ENCODE data around the gene HOXC13. TPM values are rescaled to one million over a fixed set of nuclear protein-coding genes. Genes with fewer than 3 reads are reported as not detected.

HOXC13 gene
- polyA plus RNA-seq, 1 donor = not detected

DNA sequence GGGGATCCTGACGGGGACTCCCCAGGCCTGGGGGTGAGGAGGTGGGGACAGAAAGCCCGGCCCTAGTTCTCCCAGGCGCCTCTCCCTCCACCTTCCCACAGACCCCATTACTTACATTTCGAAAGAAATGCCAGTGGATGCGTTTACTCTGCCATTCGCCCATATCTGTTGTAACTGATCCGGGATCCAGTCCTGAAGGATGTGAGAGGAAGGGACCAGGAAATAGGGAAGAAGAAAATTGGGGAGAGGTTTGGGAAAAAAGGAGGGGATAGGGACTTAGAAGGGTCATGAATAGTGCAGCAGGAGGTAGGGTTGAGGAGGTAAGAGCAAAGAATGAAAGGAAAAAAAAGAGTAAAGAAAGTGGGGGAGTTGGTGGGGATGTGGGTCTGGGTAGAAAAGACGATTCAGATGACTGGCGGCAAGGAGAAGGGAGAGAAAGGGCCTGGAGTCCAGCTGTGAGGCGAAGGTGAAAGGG lies 17.2 kb downstream of the HOXC13 start:
- Histone ChIP-seq H3K36me3 (ENCODE audit: control insufficient read depth, insufficient read depth, low read length) (no peaks in the 10 kb centered on the region), H3K27ac (ENCODE audit: low read length) (no peak overlapping the region), H3K4me1 (ENCODE audit: control insufficient read depth, insufficient read depth, low read length) (no peaks in the 10 kb centered on the region), H3K27me3 (ENCODE audit: control insufficient read depth, insufficient read depth, low read length) (peaks cover 99% of the 10 kb centered on the region), H3K4me3 (ENCODE audit: low read length) (no peak overlapping the region), H3K9me3 (ENCODE audit: control insufficient read depth, low read depth, low read length) (peaks cover 18% of the 10 kb centered on the region)
- no peak for DNase-seq
- 4% methylated on average over 5 of the region's 10 CpGs for WGBS (ENCODE audit: insufficient coverage, low lambda C conversion rate)

GRCh38 chr12:53956251-53956887 lies 17.7 kb downstream of the HOXC13 start:
- no peaks in the 10 kb centered on the region for H3K36me3 ChIP-seq (ENCODE audit: control insufficient read depth, insufficient read depth, low read length)
- no peaks in the 10 kb centered on the region for H3K4me1 ChIP-seq (ENCODE audit: control insufficient read depth, insufficient read depth, low read length)
- H3K9me3 ChIP-seq (ENCODE audit: control insufficient read depth, low read depth, low read length) = peaks cover 24% of the 10 kb centered on the region
- WGBS (ENCODE audit: insufficient coverage, low lambda C conversion rate) = no CpG with 5 or more reads among the region's 25 CpGs
- no peak for DNase-seq
- H3K27me3 ChIP-seq (ENCODE audit: control insufficient read depth, insufficient read depth, low read length) = peaks cover 99% of the 10 kb centered on the region
- H3K4me3 ChIP-seq (ENCODE audit: low read length) = no peak overlapping the region
- H3K27ac ChIP-seq (ENCODE audit: low read length) = no peak overlapping the region

- Histone ChIP-seq H3K36me3 (ENCODE audit: control insufficient read depth, insufficient read depth, low read length) (no peaks in the 10 kb centered on the region), H3K27ac (ENCODE audit: low read length) (no peak overlapping the region), H3K27me3 (ENCODE audit: control insufficient read depth, insufficient read depth, low read length) (peaks cover 99% of the 10 kb centered on the region), H3K4me3 (ENCODE audit: low read length) (no peak overlapping the region), H3K4me1 (ENCODE audit: control insufficient read depth, insufficient read depth, low read length) (no peaks in the 10 kb centered on the region), H3K9me3 (ENCODE audit: control insufficient read depth, low read depth, low read length) (peaks cover 25% of the 10 kb centered on the region)
- DNase-seq = no peak
- WGBS (ENCODE audit: insufficient coverage, low lambda C conversion rate) = no CpG with 5 or more reads among the region's 11 CpGs
Observed at GRCh38 chr12:53956914-53957536, 18.4 kb downstream of the HOXC13 start.

- H3K27me3 ChIP-seq (ENCODE audit: control insufficient read depth, insufficient read depth, low read length) = peaks cover 99% of the 10 kb centered on the region
- H3K36me3 ChIP-seq (ENCODE audit: control insufficient read depth, insufficient read depth, low read length) = no peaks in the 10 kb centered on the region
- no CpG with 5 or more reads among the region's 3 CpGs for WGBS (ENCODE audit: insufficient coverage, low lambda C conversion rate)
- peaks cover 2% of the 10 kb centered on the region for H3K4me1 ChIP-seq (ENCODE audit: control insufficient read depth, insufficient read depth, low read length)
- no peak overlapping the region for H3K27ac ChIP-seq (ENCODE audit: low read length)
- DNase-seq = no peak
- peaks cover 19% of the 10 kb centered on the region for H3K9me3 ChIP-seq (ENCODE audit: control insufficient read depth, low read depth, low read length)
- H3K4me3 ChIP-seq (ENCODE audit: low read length) = no peak overlapping the region
Observed at GRCh38 chr12:53958128-53958527, 19.5 kb downstream of the HOXC13 start.

- no peaks in the 10 kb centered on the region for H3K36me3 ChIP-seq (ENCODE audit: control insufficient read depth, insufficient read depth, low read length)
- WGBS (ENCODE audit: insufficient coverage, low lambda C conversion rate) = no CpG with 5 or more reads among the region's 4 CpGs
Observed at GRCh38 chr12:53959314-53959713, 20.7 kb downstream of the HOXC13 start.

DNA sequence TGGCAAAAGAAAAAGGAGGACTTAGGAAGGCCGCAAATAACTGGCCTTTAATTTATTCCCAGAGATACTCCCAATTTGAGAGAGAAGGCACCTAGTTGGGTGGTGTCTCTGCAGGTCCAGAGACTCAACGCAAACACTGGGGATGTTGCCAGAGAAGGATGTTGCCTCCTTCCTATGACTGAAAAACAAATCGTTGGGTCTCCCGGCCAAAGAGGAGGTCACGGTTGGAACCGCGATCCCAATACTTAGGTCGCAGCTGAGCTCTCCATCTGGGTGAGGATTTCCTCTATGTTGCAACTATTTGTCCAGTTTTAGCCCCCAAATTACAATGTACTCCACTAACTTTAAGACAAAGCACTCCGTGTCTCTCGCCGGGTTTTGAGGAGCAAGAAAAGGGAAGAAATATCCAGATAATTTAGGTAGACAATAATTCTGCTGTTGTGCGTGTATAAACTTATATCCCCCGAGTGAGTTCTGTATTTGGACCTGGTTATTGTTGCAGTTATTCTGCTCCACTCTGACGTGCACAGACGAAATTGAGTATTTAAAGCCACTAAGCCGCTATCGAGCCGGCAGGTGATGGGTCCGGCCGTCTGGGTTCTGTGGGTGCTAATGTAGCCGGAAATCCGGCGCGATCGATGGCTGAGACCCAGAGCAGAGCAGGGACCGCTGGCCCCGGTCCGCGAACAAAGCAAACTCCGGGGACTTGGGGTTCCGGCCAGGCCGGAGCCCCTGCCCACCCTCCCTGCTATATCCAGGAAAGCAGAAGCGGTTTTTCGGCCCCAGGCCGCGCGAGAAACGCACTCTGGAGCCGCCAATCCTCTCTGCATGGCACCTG lies 21.8 kb downstream of the HOXC13 start:
- no peak for DNase-seq
- no peak overlapping the region for H3K4me3 ChIP-seq (ENCODE audit: low read length)

More at GRCh38 chr12:53959314-53959713, 20.7 kb downstream of the HOXC13 start:
- Histone ChIP-seq H3K9me3 (ENCODE audit: control insufficient read depth, low read depth, low read length) (peaks cover 23% of the 10 kb centered on the region), H3K4me3 (ENCODE audit: low read length) (no peak overlapping the region), H3K27ac (ENCODE audit: low read length) (no peak overlapping the region), H3K27me3 (ENCODE audit: control insufficient read depth, insufficient read depth, low read length) (peaks cover 99% of the 10 kb centered on the region), H3K4me1 (ENCODE audit: control insufficient read depth, insufficient read depth, low read length) (peaks cover 7% of the 10 kb centered on the region)
- no peak for DNase-seq

GRCh38 chr12:53961025-53961761 lies 22.6 kb downstream of the HOXC13 start:
- H3K27me3 ChIP-seq (ENCODE audit: control insufficient read depth, insufficient read depth, low read length) = peaks cover 100% of the 10 kb centered on the region
- H3K9me3 ChIP-seq (ENCODE audit: control insufficient read depth, low read depth, low read length) = peaks cover 14% of the 10 kb centered on the region
- DNase-seq = no peak
- WGBS (ENCODE audit: insufficient coverage, low lambda C conversion rate) = no CpG with 5 or more reads among the region's 72 CpGs
- H3K36me3 ChIP-seq (ENCODE audit: control insufficient read depth, insufficient read depth, low read length) = no peaks in the 10 kb centered on the region
- H3K27ac ChIP-seq (ENCODE audit: low read length) = no peak overlapping the region
- H3K4me1 ChIP-seq (ENCODE audit: control insufficient read depth, insufficient read depth, low read length) = peaks cover 7% of the 10 kb centered on the region
- H3K4me3 ChIP-seq (ENCODE audit: low read length) = no peak overlapping the region

More for the DNA sequence above, 21.8 kb downstream of the HOXC13 start:
- WGBS (ENCODE audit: insufficient coverage, low lambda C conversion rate) = 67% methylated on average over 1 of the region's 39 CpGs
- Histone ChIP-seq H3K27ac (ENCODE audit: low read length) (no peak overlapping the region), H3K9me3 (ENCODE audit: control insufficient read depth, low read depth, low read length) (peaks cover 16% of the 10 kb centered on the region), H3K27me3 (ENCODE audit: control insufficient read depth, insufficient read depth, low read length) (peaks cover 100% of the 10 kb centered on the region), H3K36me3 (ENCODE audit: control insufficient read depth, insufficient read depth, low read length) (no peaks in the 10 kb centered on the region), H3K4me1 (ENCODE audit: control insufficient read depth, insufficient read depth, low read length) (peaks cover 7% of the 10 kb centered on the region)

DNA sequence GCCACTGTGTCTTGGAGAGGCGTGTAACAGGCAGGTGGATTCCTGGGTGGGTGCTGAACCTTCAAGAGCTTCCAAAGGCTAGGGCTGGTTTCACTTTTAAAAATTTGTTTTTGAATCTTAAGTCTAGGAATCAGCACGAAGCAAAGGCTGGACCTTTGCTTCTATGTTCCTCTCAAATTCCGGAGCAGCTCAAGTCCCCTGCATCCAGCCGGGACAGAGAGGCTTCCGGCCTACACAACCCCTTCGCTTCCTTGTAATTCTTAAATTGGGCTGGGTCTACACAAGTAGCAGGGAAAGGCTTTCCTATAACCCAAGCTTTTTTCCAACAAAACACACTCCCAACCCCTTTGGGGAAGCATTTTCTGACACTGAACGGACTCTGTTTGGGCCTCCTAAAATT lies 24.4 kb downstream of the HOXC13 start:
- DNase-seq = no peak
- H3K9me3 ChIP-seq (ENCODE audit: control insufficient read depth, low read depth, low read length) = peaks cover 18% of the 10 kb centered on the region
- no peak overlapping the region for H3K27ac ChIP-seq (ENCODE audit: low read length)
- WGBS (ENCODE audit: insufficient coverage, low lambda C conversion rate) = no CpG with 5 or more reads among the region's 7 CpGs
- peaks cover 100% of the 10 kb centered on the region for H3K27me3 ChIP-seq (ENCODE audit: control insufficient read depth, insufficient read depth, low read length)
- peaks cover 7% of the 10 kb centered on the region for H3K4me1 ChIP-seq (ENCODE audit: control insufficient read depth, insufficient read depth, low read length)
- no peaks in the 10 kb centered on the region for H3K36me3 ChIP-seq (ENCODE audit: control insufficient read depth, insufficient read depth, low read length)
- H3K4me3 ChIP-seq (ENCODE audit: low read length) = no peak overlapping the region

DNA sequence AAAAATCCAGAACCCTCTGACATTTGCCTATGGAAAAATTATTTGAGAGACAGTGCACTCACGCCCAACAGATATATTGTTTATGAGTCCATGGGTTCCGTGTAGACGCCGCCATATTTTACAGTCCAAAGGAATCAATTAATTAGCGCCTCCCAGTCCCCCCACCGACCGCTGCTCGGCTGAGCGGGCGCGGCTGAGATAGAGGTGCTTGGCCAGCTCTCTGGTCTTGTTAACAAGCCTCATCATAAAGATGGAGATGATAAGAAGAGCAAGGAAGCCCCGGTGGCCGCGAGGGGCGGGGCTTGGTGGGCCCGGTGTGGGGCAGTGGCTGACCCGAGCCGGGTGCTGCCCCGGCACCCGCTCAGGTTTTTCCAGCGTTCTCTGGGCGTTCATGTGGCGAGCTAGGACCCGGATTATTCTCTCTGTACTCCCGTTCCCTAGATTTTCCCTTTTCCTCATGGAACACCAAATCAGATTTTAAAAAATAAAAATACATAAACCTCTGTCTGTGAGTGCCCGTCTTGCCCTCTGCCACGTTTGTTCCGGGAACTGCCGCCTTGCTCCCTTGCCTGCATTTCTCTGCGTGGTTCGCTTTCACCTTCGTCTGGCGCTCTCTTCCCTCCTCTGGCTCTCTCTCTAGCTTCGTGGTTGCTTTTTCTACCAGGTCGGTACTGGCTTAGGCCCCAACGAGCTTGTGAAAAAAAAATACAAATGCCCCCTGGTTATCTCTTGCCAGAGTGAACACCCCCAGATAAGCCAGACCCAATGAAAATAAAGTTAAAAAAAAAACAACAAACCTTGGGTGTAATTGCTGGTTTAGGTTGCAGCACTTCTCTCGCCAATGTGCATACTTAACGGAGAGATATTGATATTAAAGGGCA lies 25.0 kb downstream of the HOXC13 start:
- H3K4me3 ChIP-seq (ENCODE audit: low read length) = no peak overlapping the region
- H3K4me1 ChIP-seq (ENCODE audit: control insufficient read depth, insufficient read depth, low read length) = peaks cover 7% of the 10 kb centered on the region
- H3K27ac ChIP-seq (ENCODE audit: low read length) = no peak overlapping the region
- 20% methylated on average over 1 of the region's 38 CpGs for WGBS (ENCODE audit: insufficient coverage, low lambda C conversion rate)
- peaks cover 18% of the 10 kb centered on the region for H3K9me3 ChIP-seq (ENCODE audit: control insufficient read depth, low read depth, low read length)
- DNase-seq = no peak
- H3K36me3 ChIP-seq (ENCODE audit: control insufficient read depth, insufficient read depth, low read length) = no peaks in the 10 kb centered on the region
- peaks cover 100% of the 10 kb centered on the region for H3K27me3 ChIP-seq (ENCODE audit: control insufficient read depth, insufficient read depth, low read length)
